Cortex of kidney (tissue), 1 donor: Measurements from ENCODE around the gene HJURP.

Experiments used
- DNase-seq: peaks from one replicate; lab custom pipeline; 2025; lab: John Stamatoyannopoulos, UW

HJURP gene

GRCh38 chr2:233813236-233814055 lies 40.9 kb downstream of the HJURP start:
- no peak for DNase-seq

GRCh38 chr2:233811732-233812131 lies 42.6 kb downstream of the HJURP start:
- no peak for DNase-seq

DNA sequence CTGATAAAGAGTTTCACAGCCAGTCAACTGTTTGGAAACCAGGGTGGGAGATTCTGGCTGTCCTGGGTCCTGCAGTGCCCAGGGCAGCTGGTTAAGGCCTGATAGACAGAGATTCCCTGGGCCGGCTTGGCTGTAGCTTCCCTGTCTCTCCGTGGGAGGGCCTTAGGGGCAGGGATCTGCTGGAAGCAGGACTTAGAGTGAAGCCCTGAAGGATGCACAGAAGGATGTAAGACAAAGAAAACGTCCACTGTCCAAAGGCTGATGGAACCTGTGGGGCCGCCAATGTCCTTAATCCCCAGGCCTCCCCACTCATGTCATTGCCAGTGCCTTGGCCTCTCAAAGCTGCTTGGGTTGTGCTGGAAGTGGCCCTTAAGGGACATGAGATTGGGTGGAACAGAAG lies 43.2 kb downstream of the HJURP start:
- DNase-seq, result no peak

DNA sequence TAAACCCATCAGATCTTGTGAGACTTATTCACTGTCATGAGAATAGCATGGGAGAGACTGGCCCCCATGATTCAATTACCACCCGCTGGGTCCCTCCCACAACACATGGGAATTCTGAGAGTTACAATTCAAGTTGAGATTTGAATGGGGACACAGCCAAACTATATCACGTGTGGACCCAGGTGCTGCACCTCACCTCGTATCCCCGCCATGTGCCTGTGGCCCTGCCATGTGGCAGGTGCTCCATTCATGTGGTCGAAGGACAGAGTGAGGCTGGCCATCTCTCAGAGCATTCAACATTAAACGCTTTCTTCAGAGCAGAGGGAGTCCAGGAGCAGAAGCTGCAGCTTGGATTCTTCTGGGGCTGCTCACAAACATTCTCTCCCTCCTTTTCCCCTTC lies 44.0 kb downstream of the HJURP start:
- DNase-seq, result no peak

- no peak for DNase-seq
Measured at GRCh38 chr2:233807966-233808935, 46.1 kb downstream of the HJURP start.

DNA sequence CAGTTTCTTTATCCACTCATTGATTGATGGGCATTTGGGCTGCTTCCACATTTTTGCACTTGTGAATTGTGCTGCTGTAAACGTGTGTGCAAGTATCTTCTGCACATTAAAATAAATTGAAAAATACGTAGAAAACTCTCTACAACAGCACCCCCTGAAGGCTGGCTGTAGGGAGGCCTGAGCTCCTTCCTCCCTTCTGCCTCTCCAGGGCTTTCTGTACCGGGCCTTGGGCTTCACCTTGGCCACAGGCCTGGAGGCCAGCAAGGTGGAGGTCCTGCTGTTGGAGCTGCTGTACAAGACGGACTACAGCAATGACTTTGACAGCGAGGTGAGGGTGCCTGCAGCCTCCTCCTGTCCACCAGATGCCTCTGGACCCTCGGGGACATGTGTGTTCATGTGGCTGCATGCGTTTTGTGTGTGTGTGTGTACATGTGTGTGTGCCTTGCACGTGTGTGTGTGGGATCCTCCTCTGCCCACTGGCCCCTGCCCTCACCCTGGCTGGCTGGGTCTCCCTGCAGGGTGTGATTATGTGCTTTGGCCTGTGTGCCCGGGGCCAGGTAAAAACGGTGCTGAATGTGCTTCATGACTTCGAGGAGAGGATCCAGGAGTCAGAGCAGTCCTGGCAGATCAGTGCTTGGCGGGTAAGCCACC lies 47.0 kb downstream of the HJURP start:
- no peak for DNase-seq

GRCh38 chr2:233803994-233804393 lies 50.3 kb downstream of the HJURP start:
- no peak for DNase-seq

DNA sequence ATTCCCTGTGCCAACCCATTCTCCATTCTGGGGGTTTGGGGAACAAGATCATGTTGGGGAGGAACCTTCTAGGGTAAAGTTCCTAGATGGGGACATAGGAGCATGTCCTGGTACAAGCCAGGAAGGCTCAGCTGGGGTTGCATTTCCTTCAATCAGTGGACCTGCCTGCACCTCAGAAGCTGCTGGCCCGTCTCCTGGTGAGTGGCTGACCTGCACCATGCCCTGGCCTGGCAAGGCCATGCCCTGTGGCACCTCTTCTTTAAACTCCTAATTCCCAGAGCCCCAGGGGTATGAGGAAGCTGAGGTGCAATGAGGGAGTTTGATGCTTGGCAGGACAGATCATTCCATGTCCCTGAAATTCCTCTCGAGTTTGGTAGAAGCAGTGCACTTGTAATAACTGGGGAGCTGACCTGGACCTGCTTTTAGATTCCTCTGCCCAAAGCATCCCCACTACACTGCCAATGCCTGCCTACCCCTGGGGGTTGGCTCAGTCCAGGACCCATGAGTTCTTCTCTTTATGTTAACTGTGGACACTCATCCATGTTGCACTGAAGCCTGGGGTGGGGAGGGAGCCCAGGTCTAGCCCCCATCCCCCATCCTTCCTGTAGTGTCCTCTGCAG lies 50.9 kb downstream of the HJURP start:
- DNase-seq, result no peak

- no peak for DNase-seq
Measured at GRCh38 chr2:233802132-233802815, 52.1 kb downstream of the HJURP start.

GRCh38 chr2:233801357-233802131 lies 52.8 kb downstream of the HJURP start:
- DNase-seq, result no peak

GRCh38 chr2:233800208-233800607 lies 54.1 kb downstream of the HJURP start:
- no peak for DNase-seq

DNA sequence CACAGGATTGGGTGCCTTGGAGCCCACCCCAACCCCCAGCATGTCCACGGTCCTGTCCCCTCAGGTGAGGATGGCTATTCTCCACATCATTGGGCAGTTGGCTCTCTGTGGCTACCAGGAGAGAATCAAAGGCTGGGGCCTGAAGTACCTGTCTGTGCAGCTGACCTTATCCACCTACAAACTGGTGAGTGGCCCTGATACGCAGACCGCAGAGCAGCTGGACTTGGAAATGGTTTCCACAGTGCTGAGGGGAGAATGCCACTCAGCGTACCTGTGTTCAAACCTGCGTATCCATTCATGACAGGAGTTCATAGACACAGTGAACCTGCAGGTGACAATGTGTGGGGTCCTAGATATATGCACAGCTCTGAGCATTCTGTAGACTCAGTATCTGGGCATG lies 54.6 kb downstream of the HJURP start:
- DNase-seq, result no peak

DNA sequence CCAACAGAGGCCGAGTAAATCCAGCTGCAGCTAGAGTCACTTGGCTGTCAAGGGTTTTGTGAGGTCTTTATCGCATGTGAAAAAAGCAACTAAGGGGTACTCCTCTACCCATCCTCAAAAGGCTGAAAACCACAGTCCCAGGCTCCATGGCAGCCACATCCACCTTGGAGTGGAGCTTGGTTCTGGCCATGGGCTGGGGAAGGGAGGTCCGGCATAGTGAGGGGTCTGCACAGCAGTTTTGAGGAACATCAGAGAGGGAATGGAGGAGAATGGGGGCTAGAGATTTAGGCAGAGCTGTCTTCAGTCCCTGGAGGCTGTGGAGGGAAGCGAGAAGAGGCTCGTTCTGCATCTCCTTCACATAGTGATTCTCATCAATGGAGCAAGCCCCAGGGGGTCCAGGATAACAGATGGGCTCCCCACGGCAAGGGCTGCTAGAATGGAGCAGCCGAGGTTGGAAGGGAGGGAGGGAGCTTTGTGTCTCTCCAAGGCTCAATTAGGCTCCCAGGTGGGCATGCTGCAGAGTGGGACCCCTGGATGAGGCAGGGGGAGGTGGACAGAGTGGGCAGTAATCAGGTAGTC lies 55.2 kb downstream of the HJURP start:
- no peak for DNase-seq

GRCh38 chr2:233798335-233799086 lies 55.8 kb downstream of the HJURP start:
- no peak for DNase-seq

GRCh38 chr2:233796254-233796653 lies 58.1 kb downstream of the HJURP start:
- no peak for DNase-seq

GRCh38 chr2:233795735-233796171 lies 58.6 kb downstream of the HJURP start:
- no peak for DNase-seq

- no peak for DNase-seq
Measured at GRCh38 chr2:233794128-233794658, 60.1 kb downstream of the HJURP start.

- no peak for DNase-seq
Measured at GRCh38 chr2:233793465-233794127, 60.7 kb downstream of the HJURP start.

GRCh38 chr2:233792720-233793119 lies 61.6 kb downstream of the HJURP start:
- no peak for DNase-seq
